Measurements from ENCODE around the gene FES.

FES gene

GRCh38 chr15:90889736-90890456, 5.6 kb downstream of the FES start:
- no peak overlapping the region for H3K4me3 ChIP-seq (ENCODE audit: low read depth, low read length)
- DNase-seq (ENCODE audit: low read depth) = no peak
- TF ChIP-seq CTCF (IDR thresholded peaks at IDR 0.05; ENCODE audit: low read depth, low read length) (no peak), MYC (IDR thresholded peaks at IDR 0.05; ENCODE audit: low read depth, low read length) (no peak), POLR2A (IDR thresholded peaks at IDR 0.05; ENCODE audit: extremely low read depth, insufficient read length) (no peak), MAX (IDR thresholded peaks at IDR 0.05; ENCODE audit: low read depth, low read length) (no peak)

- no peak for DNase-seq (ENCODE audit: low read depth)
- TF ChIP-seq MYC (IDR thresholded peaks at IDR 0.05; ENCODE audit: low read depth, low read length) (no peak), MAX (IDR thresholded peaks at IDR 0.05; ENCODE audit: low read depth, low read length) (no peak), CTCF (IDR thresholded peaks at IDR 0.05; ENCODE audit: low read depth, low read length) (no peak), POLR2A (IDR thresholded peaks at IDR 0.05; ENCODE audit: extremely low read depth, insufficient read length) (no peak)
These were observed 6.5 kb downstream of the FES start for GRCh38 chr15:90890839-90891238.

GRCh38 chr15:90891346-90891949, 7.1 kb downstream of the FES start:
- DNase-seq (ENCODE audit: low read depth) = no peak
- TF ChIP-seq CTCF (IDR thresholded peaks at IDR 0.05; ENCODE audit: low read depth, low read length) (no peak), MAX (IDR thresholded peaks at IDR 0.05; ENCODE audit: low read depth, low read length) (no peak), MYC (IDR thresholded peaks at IDR 0.05; ENCODE audit: low read depth, low read length) (no peak), POLR2A (IDR thresholded peaks at IDR 0.05; ENCODE audit: extremely low read depth, insufficient read length) (no peak)
- H3K4me3 ChIP-seq (ENCODE audit: low read depth, low read length) = no peak overlapping the region

More at GRCh38 chr15:90890839-90891238, 6.5 kb downstream of the FES start:
- no peak overlapping the region for H3K4me3 ChIP-seq (ENCODE audit: low read depth, low read length)

GRCh38 chr15:90892023-90892422, 7.7 kb downstream of the FES start:
- H3K4me3 ChIP-seq (ENCODE audit: low read depth, low read length) = no peak overlapping the region
- no peak for DNase-seq (ENCODE audit: low read depth)
- TF ChIP-seq MYC (IDR thresholded peaks at IDR 0.05; ENCODE audit: low read depth, low read length) (no peak), MAX (IDR thresholded peaks at IDR 0.05; ENCODE audit: low read depth, low read length) (no peak), CTCF (IDR thresholded peaks at IDR 0.05; ENCODE audit: low read depth, low read length) (no peak), POLR2A (IDR thresholded peaks at IDR 0.05; ENCODE audit: extremely low read depth, insufficient read length) (no peak)

GRCh38 chr15:90892498-90893174, 8.3 kb downstream of the FES start:
- no peak for TF ChIP-seq MYC (IDR thresholded peaks at IDR 0.05; ENCODE audit: low read depth, low read length)
- TF ChIP-seq POLR2A (IDR thresholded peaks at IDR 0.05; ENCODE audit: extremely low read depth, insufficient read length) = no peak
- no peak for TF ChIP-seq CTCF (IDR thresholded peaks at IDR 0.05; ENCODE audit: low read depth, low read length)
- no peak for TF ChIP-seq MAX (IDR thresholded peaks at IDR 0.05; ENCODE audit: low read depth, low read length)
- H3K4me3 ChIP-seq (ENCODE audit: low read depth, low read length) = no peak overlapping the region
- DNase-seq (ENCODE audit: low read depth) = no peak

All from NB4 (cell line).